GM18868 (cell line): ENCODE measurements around the gene ASH1L.
"Not testable (repeated sequence)": the region's sequence is repeated elsewhere in the genome, so short reads cannot be mapped to it uniquely, and the experiment has no call there.

Source experiments
- ATAC-seq: cut with Tn5 transposase; IDR thresholded peaks from one replicate; pipeline ENCODE4 v1.9.1; 2021; ENCODE audit warnings: mild to moderate bottlenecking, moderate library complexity; ENCODE audit not compliant: unreplicated experiment

ASH1L gene

GRCh38 chr1:155313261-155313660, 249.3 kb downstream of the ASH1L start:
- no peak for ATAC-seq

- no peak for ATAC-seq
Measured at GRCh38 chr1:155309423-155310021, 253.1 kb downstream of the ASH1L start.

GRCh38 chr1:155308493-155309422, 253.8 kb downstream of the ASH1L start, which contains the start of gene FDPS:
FDPS (plus strand) TSS chr1:155308866; CDS start chr1:155309790, 924 bp downstream.
- ATAC-seq = peak; percentile 95

GRCh38 chr1:155307247-155307740, 255.3 kb downstream of the ASH1L start:
- ATAC-seq = no peak

- ATAC-seq = no peak
Measured at GRCh38 chr1:155305881-155306391, 256.7 kb downstream of the ASH1L start.

- ATAC-seq = no peak
Measured at GRCh38 chr1:155304558-155305063, 258.0 kb downstream of the ASH1L start.

- ATAC-seq = no peak
Measured at GRCh38 chr1:155301342-155301841, 261.2 kb downstream of the ASH1L start, which contains the start of gene PKLR. PKLR (minus strand) TSS chr1:155301438; CDS start chr1:155301395, 43 bp downstream.

- ATAC-seq = no peak
Measured at GRCh38 chr1:155300553-155301329, 261.9 kb downstream of the ASH1L start.

- no peak for ATAC-seq
Measured at GRCh38 chr1:155300024-155300423, 262.6 kb downstream of the ASH1L start.

GRCh38 chr1:155297384-155297783, 265.2 kb downstream of the ASH1L start:
- no peak for ATAC-seq

- no peak for ATAC-seq
Measured at GRCh38 chr1:155296661-155297060, 265.9 kb downstream of the ASH1L start.

- ATAC-seq = no peak
Measured at GRCh38 chr1:155295942-155296267, 266.7 kb downstream of the ASH1L start.

GRCh38 chr1:155295183-155295941, 267.2 kb downstream of the ASH1L start:
- no peak for ATAC-seq

- no peak for ATAC-seq
Measured at GRCh38 chr1:155294520-155295182, 268.0 kb downstream of the ASH1L start.

- no peak for ATAC-seq
Measured at GRCh38 chr1:155293086-155293749, 269.4 kb downstream of the ASH1L start.

- not testable (repeated sequence) for ATAC-seq
Measured at GRCh38 chr1:155291006-155291405, 271.6 kb downstream of the ASH1L start.

- ATAC-seq = no peak
Measured at GRCh38 chr1:155287987-155288543, 274.5 kb downstream of the ASH1L start.

GRCh38 chr1:155286544-155286943, 276.1 kb downstream of the ASH1L start:
- ATAC-seq = no peak
